Measurements from ENCODE around the gene OR2M5.

The OR2M5 gene

GRCh38 chr1:248144513-248145198 lies at the start of gene OR2M5:
Gene OR2M5, plus strand, starts transcription at chr1:248145148. Its CDS starts 0 bp downstream, at chr1:248145148.
- no peak for DNase-seq

GRCh38 chr1:248098529-248098928 lies 46.4 kb upstream of the OR2M5 start:
- DNase-seq, result no peak

GRCh38 chr1:248102847-248103246 lies 42.1 kb upstream of the OR2M5 start:
- DNase-seq, result no peak

- no peak for DNase-seq
These were observed 33.8 kb upstream of the OR2M5 start for GRCh38 chr1:248111157-248111556.

- peak; percentile 70 for DNase-seq
These were observed 30.1 kb upstream of the OR2M5 start for GRCh38 chr1:248114890-248115289.

- no peak for DNase-seq
These were observed 17.3 kb upstream of the OR2M5 start for GRCh38 chr1:248127653-248128052.

- no peak for DNase-seq
These were observed 8.1 kb upstream of the OR2M5 start for GRCh38 chr1:248136811-248137210.

GRCh38 chr1:248140846-248141245 lies 4.1 kb upstream of the OR2M5 start:
- DNase-seq, result peak; percentile 51

GRCh38 chr1:248143311-248143710 lies 1.6 kb upstream of the OR2M5 start:
- no peak for DNase-seq

GRCh38 chr1:248152056-248152827 lies 7.3 kb downstream of the OR2M5 start:
- no peak for DNase-seq

- no peak for DNase-seq
These were observed 11.0 kb downstream of the OR2M5 start for GRCh38 chr1:248155927-248156326.

- DNase-seq, result no peak
These were observed 13.8 kb downstream of the OR2M5 start for GRCh38 chr1:248158758-248159157.

GRCh38 chr1:248164031-248164430 lies 19.1 kb downstream of the OR2M5 start:
- no peak for DNase-seq

GRCh38 chr1:248165186-248165585 lies 20.2 kb downstream of the OR2M5 start:
- no peak for DNase-seq

GRCh38 chr1:248174521-248174920 lies 29.6 kb downstream of the OR2M5 start, which contains the start of gene OR2M2:
Gene OR2M2, plus strand, starts transcription at chr1:248174821. Its CDS starts 5,165 bp downstream, at chr1:248179986.
- no peak for DNase-seq

GRCh38 chr1:248183996-248184395 lies 39.0 kb downstream of the OR2M5 start:
- no peak for DNase-seq

GRCh38 chr1:248187363-248187762 lies 42.4 kb downstream of the OR2M5 start:
- no peak for DNase-seq

GRCh38 chr1:248189026-248189425 lies 44.1 kb downstream of the OR2M5 start:
- no peak for DNase-seq

- DNase-seq, result no peak
These were observed 49.2 kb downstream of the OR2M5 start for GRCh38 chr1:248194117-248194516.

All from HCEC 1CT (cell line).